Mesenchymal stem cell (in vitro differentiated cells and primary cell): ENCODE measurements around the gene BIRC5.

Experiments
- DNase-seq: peaks from one replicate; pipeline ENCODE4 v3.0.0-alpha.2; 2013
- H2AFZ ChIP-seq: one replicate; pipeline ENCODE4 v1.6.1; 2013; ENCODE audit warnings: low read depth, mild to moderate bottlenecking, control low read depth, inconsistent platforms, low read length, moderate library complexity
- H2AK5ac ChIP-seq: 2 replicates; pipeline ENCODE4 v1.6.1; 2013; ENCODE audit warnings: low read length, moderate library complexity, mild to moderate bottlenecking, inconsistent platforms; ENCODE audit not compliant: severe bottlenecking
- H2BK120ac ChIP-seq: one replicate; pipeline ENCODE4 v1.6.1; 2013; ENCODE audit warnings: low read depth, mild to moderate bottlenecking, inconsistent platforms, low read length, moderate library complexity
- H2BK12ac ChIP-seq, 2 experiments: one replicate each; pipeline ENCODE4 v1.6.1; 2013; ENCODE audit warnings: inconsistent platforms in 2 of 2, low read length in 2 of 2, mild to moderate bottlenecking in 2 of 2, moderate library complexity in 2 of 2, control low read depth in 1 of 2
- H2BK15ac ChIP-seq: one replicate; pipeline ENCODE4 v1.6.1; 2013; ENCODE audit warnings: mild to moderate bottlenecking, low read depth, inconsistent platforms; ENCODE audit not compliant: poor library complexity, severe bottlenecking
- H2BK5ac ChIP-seq: 2 replicates; pipeline ENCODE4 v1.6.1; 2013; ENCODE audit warnings: low read depth, mild to moderate bottlenecking, low read length, control low read depth, inconsistent platforms; ENCODE audit not compliant: poor library complexity, severe bottlenecking
- H3K14ac ChIP-seq, 2 experiments: one replicate each; pipeline ENCODE4 v1.6.1; 2013; ENCODE audit warnings: inconsistent platforms in 2 of 2, low read length in 2 of 2, control low read depth in 1 of 2, mild to moderate bottlenecking in 1 of 2, moderate library complexity in 1 of 2
- H3K18ac ChIP-seq, 2 experiments: one replicate each; pipeline ENCODE4 v1.6.1; 2013; ENCODE audit warnings: inconsistent platforms in 2 of 2, low read length in 2 of 2, control low read depth in 1 of 2, low read depth in 1 of 2, mild to moderate bottlenecking in 1 of 2
- H3K23ac ChIP-seq, 2 experiments: one replicate each; pipeline ENCODE4 v1.6.1; 2013; ENCODE audit warnings: inconsistent platforms in 2 of 2, low read length in 2 of 2, mild to moderate bottlenecking in 2 of 2, moderate library complexity in 2 of 2, control low read depth in 1 of 2
- H3K27ac ChIP-seq: 2 replicates; pipeline ENCODE4 v1.5.1; 2013; ENCODE audit warnings: mild to moderate bottlenecking, moderate library complexity, low read length, control low read depth, inconsistent platforms; ENCODE audit not compliant: poor library complexity, severe bottlenecking
- H3K27me3 ChIP-seq, 2 experiments: 2 replicates each; pipeline versions ENCODE4 v1.6.1 to v1.7.0; 2013; ENCODE audit warnings: low read length in 2 of 2, mild to moderate bottlenecking in 2 of 2, moderate library complexity in 2 of 2, control low read depth in 1 of 2, inconsistent platforms in 1 of 2; ENCODE audit not compliant: control insufficient read depth in 1 of 2, insufficient read depth in 1 of 2
- H3K36me3 ChIP-seq, 2 experiments: 2 replicates each; pipeline versions ENCODE4 v1.6.1 to v1.7.0; 2013; ENCODE audit warnings: low read length in 2 of 2, control low read depth in 1 of 2, inconsistent platforms in 1 of 2, low read depth in 1 of 2, mild to moderate bottlenecking in 1 of 2; ENCODE audit not compliant: insufficient read depth in 2 of 2, control insufficient read depth in 1 of 2
- H3K4ac ChIP-seq, 2 experiments: one replicate each; pipeline ENCODE4 v1.6.1; 2013; ENCODE audit warnings: inconsistent platforms in 2 of 2, low read length in 2 of 2, mild to moderate bottlenecking in 2 of 2, moderate library complexity in 2 of 2, control low read depth in 1 of 2, low read depth in 1 of 2
- H3K4me1 ChIP-seq: 2 replicates; pipeline ENCODE4 v1.6.1; 2013; ENCODE audit warnings: low read depth, low read length, control low read depth; ENCODE audit not compliant: control insufficient read depth, insufficient read depth
- H3K4me2 ChIP-seq: 2 replicates; pipeline ENCODE4 v1.6.1; 2013; ENCODE audit warnings: low read length, mild to moderate bottlenecking, inconsistent platforms; ENCODE audit not compliant: poor library complexity, severe bottlenecking
- H3K4me3 ChIP-seq, 2 experiments: 2 replicates each; pipeline versions ENCODE4 v1.5.1 to v1.7.0; 2013; ENCODE audit warnings: low read length in 2 of 2, mild to moderate bottlenecking in 2 of 2, control low read depth in 1 of 2, low read depth in 1 of 2; ENCODE audit not compliant: insufficient read depth in 1 of 2
- H3K79me1 ChIP-seq: replicated peaks from 2 replicates; pipeline ENCODE4 v1.6.1; 2013; ENCODE audit warnings: mild to moderate bottlenecking, control low read depth, low read length, inconsistent platforms; ENCODE audit not compliant: poor library complexity, severe bottlenecking
- H3K9ac ChIP-seq: 2 replicates; pipeline ENCODE4 v1.7.0; 2013; ENCODE audit warnings: mild to moderate bottlenecking, low read length, moderate library complexity
- H3K9me3 ChIP-seq: 2 replicates; pipeline ENCODE4 v1.7.0; 2013; ENCODE audit warnings: mild to moderate bottlenecking, low read length; ENCODE audit not compliant: control insufficient read depth
- H4K8ac ChIP-seq: one replicate; pipeline ENCODE4 v1.6.1; 2013; ENCODE audit warnings: inconsistent platforms, mild to moderate bottlenecking, low read length, moderate library complexity
- H4K91ac ChIP-seq: one replicate; pipeline ENCODE4 v1.6.1; 2013; ENCODE audit warnings: mild to moderate bottlenecking, low read length, inconsistent platforms
- WGBS: methylation state at CpG from one replicate; pipeline ENCODE4 v1.1.7; 2013; ENCODE audit warnings: mixed read lengths; 5-methylcytosine and 5-hydroxymethylcytosine counted together

BIRC5 gene

DNA sequence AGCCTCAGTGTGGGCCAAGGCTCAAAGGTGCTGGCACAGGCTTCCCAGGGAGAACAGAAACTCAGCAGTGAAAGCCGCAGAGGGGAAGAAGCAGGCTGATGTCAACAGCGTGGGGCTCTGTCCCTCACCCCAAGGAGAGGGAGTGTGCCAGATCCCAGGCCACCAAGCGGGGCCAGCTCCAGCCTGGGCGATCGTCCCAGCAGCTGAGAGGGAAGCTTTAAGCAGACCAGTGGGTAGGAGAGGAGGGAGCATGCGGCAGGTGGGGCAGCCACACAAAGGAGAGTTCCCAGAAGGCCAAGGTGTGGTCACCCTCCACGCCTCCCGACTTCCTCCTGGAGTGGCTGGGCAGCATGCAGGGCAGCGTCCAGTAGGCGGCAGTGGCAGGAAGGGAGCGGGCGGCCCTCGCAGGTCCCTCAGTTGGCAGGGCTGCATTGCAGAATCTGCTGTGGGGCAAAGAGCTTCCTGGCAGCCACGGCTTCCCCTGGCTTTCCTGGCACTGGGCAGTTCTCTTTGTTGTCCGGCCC, 39.6 kb upstream of the BIRC5 start:
- Histone ChIP-seq H2AK5ac (no peak overlapping the region), H3K4me2 (no peak overlapping the region), H3K9ac (no peak overlapping the region), H2BK15ac (peak overlapping the region; percentile 3), H3K9me3 (no peaks in the 10 kb centered on the region), H3K4ac (no peak overlapping the region), H3K23ac (no peak overlapping the region), H2BK120ac (no peak overlapping the region), H3K14ac (no peak overlapping the region), H2BK12ac (peak overlapping the region in 1 of 2 experiments; percentile 33), H3K36me3 (peaks cover 0 to 50% of the 10 kb centered on the region in 2 experiments), H3K27ac (no peak overlapping the region), H4K8ac (no peak overlapping the region), H3K18ac (peak overlapping the region in 1 of 2 experiments; percentile 2), H2BK5ac (no peak overlapping the region), H2AFZ (no peak overlapping the region), H4K91ac (no peak overlapping the region), H3K79me1 (peaks cover 7% of the 10 kb centered on the region), H3K4me1 (peaks cover 25% of the 10 kb centered on the region), H3K27me3 (peaks cover 0 to 7% of the 10 kb centered on the region in 2 experiments), H3K4me3 (no peak overlapping the region)
- DNase-seq = no peak
- 97% methylated on average over 15 of the region's 15 CpGs for WGBS

DNA sequence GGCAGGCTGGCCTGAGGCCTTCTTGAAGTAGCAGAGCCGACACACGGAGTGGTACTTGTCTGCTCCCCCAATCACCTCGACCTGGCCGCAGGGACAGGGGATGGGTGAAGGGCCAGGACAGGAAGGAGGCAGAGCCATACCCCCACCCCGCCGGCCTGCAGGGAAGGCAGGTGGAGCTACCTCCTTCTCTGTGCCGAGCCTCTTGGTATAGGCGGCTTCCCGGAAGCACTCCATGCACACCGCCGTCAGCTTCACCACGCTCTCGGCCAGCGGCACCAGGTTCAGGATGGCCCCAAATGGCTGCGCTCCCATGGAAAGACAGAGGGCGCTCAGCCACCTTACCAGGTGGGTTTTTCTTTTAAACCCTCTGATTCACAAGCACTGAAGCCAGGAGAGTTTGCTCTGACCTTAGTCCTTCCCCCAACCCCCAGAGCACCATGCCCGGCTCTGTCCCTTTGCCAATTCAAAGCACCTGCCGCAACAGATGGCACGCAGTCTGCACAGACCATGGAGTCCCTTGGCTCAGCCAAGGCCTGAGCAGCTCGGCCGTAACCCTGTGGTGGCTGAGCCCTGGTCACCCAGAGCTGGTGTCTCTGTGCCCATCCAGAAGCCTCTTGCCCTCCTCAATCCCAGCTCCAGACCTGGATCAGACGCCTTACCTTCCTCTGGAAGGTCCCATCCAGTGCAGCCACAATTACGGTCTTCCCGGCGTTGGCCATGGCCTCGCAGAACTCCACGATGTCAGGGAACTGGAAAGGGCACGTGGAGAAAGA, 39.0 kb upstream of the BIRC5 start:
- no peak overlapping the region for H3K9ac ChIP-seq

DNA sequence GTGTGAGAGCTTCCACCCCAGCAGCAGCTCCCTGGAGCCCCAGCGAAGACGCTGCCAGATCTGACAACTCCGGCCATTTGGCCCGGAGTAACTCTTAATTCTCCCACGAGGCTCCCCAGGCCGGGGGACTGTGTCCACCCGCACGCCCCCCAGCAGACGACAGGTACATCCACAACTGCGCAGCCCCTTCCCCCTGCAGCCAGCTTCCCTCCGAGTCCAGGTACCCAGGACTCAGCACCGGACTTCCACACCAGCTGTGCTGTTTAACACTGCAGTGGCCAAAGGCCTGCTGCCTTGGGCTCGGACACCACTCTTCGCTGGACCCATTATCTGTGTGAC, 38.4 kb upstream of the BIRC5 start:
- Histone ChIP-seq H3K4me1 (peaks cover 25% of the 10 kb centered on the region), H3K14ac (no peak overlapping the region), H3K36me3 (peaks cover 0 to 48% of the 10 kb centered on the region in 2 experiments), H4K91ac (no peak overlapping the region), H2BK15ac (no peak overlapping the region), H2BK12ac (no peak overlapping the region), H3K4me3 (no peak overlapping the region), H2AFZ (no peak overlapping the region), H3K79me1 (peaks cover 7% of the 10 kb centered on the region), H3K4me2 (no peak overlapping the region), H2BK120ac (no peak overlapping the region), H3K9ac (no peak overlapping the region), H3K27ac (no peak overlapping the region), H2BK5ac (no peak overlapping the region), H2AK5ac (no peak overlapping the region), H4K8ac (no peak overlapping the region), H3K4ac (no peak overlapping the region), H3K23ac (no peak overlapping the region), H3K27me3 (no peaks in the 10 kb centered on the region), H3K9me3 (no peaks in the 10 kb centered on the region), H3K18ac (no peak overlapping the region)
- WGBS = 98% methylated on average over 14 of the region's 14 CpGs
- no peak for DNase-seq

More for the DNA sequence above, 39.0 kb upstream of the BIRC5 start:
- Histone ChIP-seq H3K4ac (no peak overlapping the region), H2BK12ac (no peak overlapping the region), H3K23ac (no peak overlapping the region), H3K14ac (no peak overlapping the region), H2AK5ac (no peak overlapping the region), H3K4me2 (no peak overlapping the region), H2BK15ac (no peak overlapping the region), H3K79me1 (peaks cover 7% of the 10 kb centered on the region), H2BK5ac (no peak overlapping the region), H2AFZ (no peak overlapping the region), H3K18ac (peak overlapping the region in 1 of 2 experiments; percentile 2), H3K4me1 (peaks cover 25% of the 10 kb centered on the region), H3K36me3 (peaks cover 0 to 50% of the 10 kb centered on the region in 2 experiments), H3K27ac (no peak overlapping the region), H4K8ac (no peak overlapping the region), H3K4me3 (no peak overlapping the region), H3K9me3 (no peaks in the 10 kb centered on the region), H4K91ac (peak overlapping the region; percentile 1), H2BK120ac (no peak overlapping the region), H3K27me3 (peaks cover 0 to under 1% of the 10 kb centered on the region in 2 experiments)
- no peak for DNase-seq
- WGBS = 96% methylated on average over 28 of the region's 28 CpGs

DNA sequence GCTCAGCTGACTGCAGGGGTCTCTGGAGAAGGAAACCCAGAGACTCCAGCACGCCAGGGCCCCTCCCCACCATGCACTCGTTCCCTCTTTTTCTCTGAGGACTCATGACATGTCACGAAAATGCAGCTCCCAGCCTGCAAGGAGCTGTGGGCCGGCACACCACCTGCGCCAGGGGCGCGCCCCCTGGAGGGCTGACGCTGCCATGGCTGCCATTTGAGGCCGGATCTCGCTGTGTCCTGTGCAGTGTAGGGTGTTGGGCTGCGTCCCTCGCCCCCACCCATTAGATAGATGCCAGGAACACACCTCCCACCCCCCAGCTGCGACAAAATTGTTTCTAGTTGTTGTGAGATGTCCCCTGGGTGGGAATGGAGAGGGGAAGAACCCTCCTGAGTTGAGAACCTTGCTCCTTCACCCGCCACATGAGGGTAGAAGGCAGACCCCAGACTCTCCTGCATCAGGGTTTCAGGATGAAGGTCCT, 37.5 kb upstream of the BIRC5 start:
- Histone ChIP-seq H3K4ac (no peak overlapping the region), H3K9ac (no peak overlapping the region), H2BK12ac (peak overlapping the region in 1 of 2 experiments; percentile 12), H3K14ac (no peak overlapping the region), H2BK5ac (no peak overlapping the region), H4K8ac (no peak overlapping the region), H3K23ac (no peak overlapping the region), H3K4me2 (no peak overlapping the region), H3K9me3 (no peaks in the 10 kb centered on the region), H3K18ac (no peak overlapping the region), H3K79me1 (peaks cover 2% of the 10 kb centered on the region), H3K27me3 (no peaks in the 10 kb centered on the region), H3K4me1 (peaks cover 27% of the 10 kb centered on the region), H2BK120ac (no peak overlapping the region), H3K27ac (no peak overlapping the region), H2AK5ac (peak overlapping the region; percentile 25), H3K4me3 (no peak overlapping the region), H4K91ac (peak overlapping the region; percentile 20), H3K36me3 (peaks cover 0 to 39% of the 10 kb centered on the region in 2 experiments), H2AFZ (no peak overlapping the region), H2BK15ac (peak overlapping the region; percentile 67)
- 43% methylated on average over 8 of the region's 14 CpGs for WGBS
- peak; percentile 45 for DNase-seq
